Measurements from ENCODE around the gene UGDH. TPM values are rescaled to one million over a fixed set of nuclear protein-coding genes. Genes with fewer than 3 reads are reported as not detected.

UGDH gene
- polyA plus RNA-seq, 1 donor from 2014 or later, result 21.1 TPM

- no peaks in the 10 kb centered on the region for H3K9me3 ChIP-seq (ENCODE audit: low read length)
- H3K9me2 ChIP-seq (ENCODE audit: insufficient read depth, low read length), result no peaks in the 10 kb centered on the region
- H3K4me3 ChIP-seq (ENCODE audit: low read length), result peak overlapping the region; percentile 6
- H3F3A ChIP-seq (ENCODE audit: insufficient read depth, low read length, poor library complexity, severe bottlenecking), result no peaks in the 10 kb centered on the region
- peaks cover 41% of the 10 kb centered on the region for H3K79me2 ChIP-seq (replicated peaks; ENCODE audit: insufficient read depth, low read length)
- no peak overlapping the region for H3K27ac ChIP-seq (ENCODE audit: low read length)
- H2AFZ ChIP-seq (ENCODE audit: low read depth, low read length), result no peak overlapping the region
- H4K20me1 ChIP-seq (ENCODE audit: insufficient read depth), result no peaks in the 10 kb centered on the region
- no peak for TF ChIP-seq EP300 (conservative IDR thresholded peaks at IDR 0.05; ENCODE audit: poor library complexity, severe bottlenecking)
- TF ChIP-seq MXI1 (conservative IDR thresholded peaks at IDR 0.05; ENCODE audit: poor library complexity, severe bottlenecking), result no peak
- H3K9ac ChIP-seq (ENCODE audit: low read length), result no peak overlapping the region
- no peak overlapping the region for H3K4me2 ChIP-seq (ENCODE audit: low read length)
- H3K27me3 ChIP-seq (ENCODE audit: insufficient read depth, low read depth, low read length), result no peaks in the 10 kb centered on the region
- no peaks in the 10 kb centered on the region for H3K36me3 ChIP-seq (ENCODE audit: insufficient read depth, low read length)
Observed at GRCh38 chr4:39522068-39522467, 5.2 kb downstream of the UGDH start.

- no peak overlapping the region for H3K4me2 ChIP-seq (ENCODE audit: low read length)
- no peak overlapping the region for H3K9ac ChIP-seq (ENCODE audit: low read length)
- no peaks in the 10 kb centered on the region for H3K9me2 ChIP-seq (ENCODE audit: insufficient read depth, low read length)
- no peak overlapping the region for H2AFZ ChIP-seq (ENCODE audit: low read depth, low read length)
- no peaks in the 10 kb centered on the region for H4K20me1 ChIP-seq (ENCODE audit: insufficient read depth)
- no peak overlapping the region for H3K27ac ChIP-seq (ENCODE audit: low read length)
- TF ChIP-seq REST (IDR thresholded peaks at IDR 0.05; ENCODE audit: borderline replicate concordance) (no peak), TAF1 (IDR thresholded peaks at IDR 0.05; ENCODE audit: low read depth) (no peak), CTCF (IDR thresholded peaks at IDR 0.05; ENCODE audit: poor library complexity, severe bottlenecking) (no peak), RAD21 (conservative IDR thresholded peaks at IDR 0.05) (no peak), SMC3 (conservative IDR thresholded peaks at IDR 0.05; ENCODE audit: poor library complexity) (no peak), EP300 (conservative IDR thresholded peaks at IDR 0.05; ENCODE audit: poor library complexity, severe bottlenecking) (no peak), EZH2 (IDR thresholded peaks at IDR 0.05; ENCODE audit: borderline replicate concordance, insufficient read depth, low read length, poor library complexity, severe bottlenecking) (no peak), MXI1 (conservative IDR thresholded peaks at IDR 0.05; ENCODE audit: poor library complexity, severe bottlenecking) (no peak), POLR2AphosphoS5 (IDR thresholded peaks at IDR 0.05) (no peak)
- no peaks in the 10 kb centered on the region for H3K9me3 ChIP-seq (ENCODE audit: low read length)
- peak overlapping the region; percentile 6 for H3K4me3 ChIP-seq (ENCODE audit: low read length)
- H3K79me2 ChIP-seq (replicated peaks; ENCODE audit: insufficient read depth, low read length), result peaks cover 42% of the 10 kb centered on the region
- no peaks in the 10 kb centered on the region for H3K36me3 ChIP-seq (ENCODE audit: insufficient read depth, low read length)
- no peaks in the 10 kb centered on the region for H3F3A ChIP-seq (ENCODE audit: insufficient read depth, low read length, poor library complexity, severe bottlenecking)
- no peaks in the 10 kb centered on the region for H3K27me3 ChIP-seq (ENCODE audit: insufficient read depth, low read depth, low read length)
Observed at GRCh38 chr4:39521253-39521919, 5.9 kb downstream of the UGDH start.

Data from neural cell (in vitro differentiated cells).